CD4-positive, alpha-beta T cell treated with Interleukin-12 subunit alpha and Interleukin-12 subunit beta, for 1 hour (primary cell): ENCODE data around the gene SBF1.
"Not testable (repeated sequence)": the region's sequence is repeated elsewhere in the genome, so short reads cannot be mapped to it uniquely, and the experiment has no call there.

Experiments used
- DNase-seq: peaks from one replicate; pipeline ENCODE4 v3.0.0-alpha.2; 2020

Gene SBF1

GRCh38 chr22:50443801-50444625 is 30.8 kb downstream of the SBF1 start:
- DNase-seq, result no peak

- no peak for DNase-seq
These were observed 31.6 kb downstream of the SBF1 start for GRCh38 chr22:50443197-50443596.

- DNase-seq, result no peak
These were observed 33.3 kb downstream of the SBF1 start for GRCh38 chr22:50441428-50441993.

GRCh38 chr22:50440544-50441249 is 34.1 kb downstream of the SBF1 start:
- no peak for DNase-seq

GRCh38 chr22:50439871-50440331 is 34.9 kb downstream of the SBF1 start:
- no peak for DNase-seq

GRCh38 chr22:50439314-50439870 is 35.4 kb downstream of the SBF1 start:
- no peak for DNase-seq

- no peak for DNase-seq
These were observed 36.2 kb downstream of the SBF1 start for GRCh38 chr22:50438305-50439275.

GRCh38 chr22:50437511-50438304 is 37.1 kb downstream of the SBF1 start:
- no peak for DNase-seq

GRCh38 chr22:50436841-50437341 is 37.9 kb downstream of the SBF1 start:
- DNase-seq, result no peak

GRCh38 chr22:50436015-50436830 is 38.6 kb downstream of the SBF1 start:
- no peak for DNase-seq

- no peak for DNase-seq
These were observed 39.4 kb downstream of the SBF1 start for GRCh38 chr22:50435291-50436014.

- no peak for DNase-seq
These were observed 40.0 kb downstream of the SBF1 start for GRCh38 chr22:50434849-50435248.

GRCh38 chr22:50432877-50433510 is 41.8 kb downstream of the SBF1 start:
- not testable (repeated sequence) for DNase-seq

- DNase-seq, result no peak
These were observed 42.5 kb downstream of the SBF1 start for GRCh38 chr22:50432131-50432876.

GRCh38 chr22:50425179-50425916 is 49.5 kb downstream of the SBF1 start:
- no peak for DNase-seq

GRCh38 chr22:50423956-50424355 is 50.9 kb downstream of the SBF1 start:
- DNase-seq, result no peak
